Neural progenitor cell (in vitro differentiated cells): ENCODE results near the gene UNC80. TPM values are rescaled to one million over a fixed set of nuclear protein-coding genes. Genes with fewer than 3 reads are reported as not detected.

Source experiments
- DNase-seq: peaks from one replicate; pipeline ENCODE4 v3.0.0-alpha.2; 2016; ENCODE audit warnings: low spot score
- H2AFZ ChIP-seq: fragments of 200-600 bp; sonication (generic); replicated peaks from 2 replicates; pipeline ENCODE4 v1.6.1; 2016; ENCODE audit warnings: antibody characterized with exemption
- H3F3A ChIP-seq: fragments of 200-600 bp; sonication (generic); 2 replicates; pipeline ENCODE4 v1.6.1; 2016; ENCODE audit warnings: antibody characterized with exemption, low read depth
- H3K27ac ChIP-seq: fragments of 200-600 bp; sonication (generic); 2 replicates; pipeline ENCODE4 v1.5.1; 2016; ENCODE audit warnings: mild to moderate bottlenecking
- H3K27me3 ChIP-seq: fragments of 200-600 bp; sonication (generic); 2 replicates; pipeline ENCODE4 v1.6.1; 2016; ENCODE audit warnings: mild to moderate bottlenecking, moderate library complexity
- H3K36me3 ChIP-seq: fragments of 200-600 bp; sonication (generic); 2 replicates; pipeline ENCODE4 v1.5.1; 2016
- H3K4me1 ChIP-seq: fragments of 200-600 bp; sonication (generic); 2 replicates; pipeline ENCODE4 v1.6.1; 2016; ENCODE audit warnings: mixed run types
- H3K4me2 ChIP-seq: fragments of 200-600 bp; sonication (generic); 2 replicates; pipeline ENCODE4 v1.6.1; 2016
- H3K4me3 ChIP-seq: fragments of 200-600 bp; sonication (generic); 2 replicates; pipeline ENCODE4 v1.5.1; 2016
- H3K79me2 ChIP-seq: fragments of 200-600 bp; sonication (generic); 2 replicates; pipeline ENCODE4 v1.6.1; 2016; ENCODE audit warnings: low read depth
- H3K9ac ChIP-seq: fragments of 200-600 bp; sonication (generic); 2 replicates; pipeline ENCODE4 v1.6.1; 2016
- H3K9me3 ChIP-seq: fragments of 200-600 bp; sonication (generic); 2 replicates; pipeline ENCODE4 v1.5.1; 2016; ENCODE audit warnings: low read depth
- H4K20me1 ChIP-seq: fragments of 200-600 bp; sonication (generic); 2 replicates; pipeline ENCODE4 v1.6.1; 2016; ENCODE audit warnings: low read depth
- H3K27ac Mint-ChIP-seq: 3 replicates; pipeline ENCODE4 v1.8.0; 2021; ENCODE audit warnings: mixed read lengths
- H3K27me3 Mint-ChIP-seq: 2 replicates; pipeline ENCODE4 v1.8.0; 2022; ENCODE audit warnings: low read depth, mild to moderate bottlenecking, inconsistent platforms, moderate library complexity, mixed read lengths; ENCODE audit not compliant: insufficient read depth
- H3K36me3 Mint-ChIP-seq: 3 replicates; pipeline ENCODE4 v1.8.0; 2021; ENCODE audit warnings: mixed read lengths
- H3K4me1 Mint-ChIP-seq: 3 replicates; pipeline ENCODE4 v1.8.0; 2021; ENCODE audit warnings: mixed read lengths
- H3K4me3 Mint-ChIP-seq: 3 replicates; pipeline ENCODE4 v1.8.0; 2021; ENCODE audit warnings: mild to moderate bottlenecking, moderate library complexity, mixed read lengths
- H3K9me3 Mint-ChIP-seq: 3 replicates; pipeline ENCODE4 v1.8.0; 2020; ENCODE audit warnings: mixed read lengths
- EZH2 ChIP-seq: fragments of 200-600 bp; sonication (generic); IDR thresholded peaks from 2 replicates; pipeline ENCODE4 v1.6.1; 2017; ENCODE audit warnings: antibody characterized with exemption, mild to moderate bottlenecking, moderate library complexity
- EZH2phosphoT487 ChIP-seq: fragments of 200-600 bp; sonication (generic); IDR thresholded peaks from 2 replicates; pipeline ENCODE4 v1.6.1; 2017; ENCODE audit warnings: antibody characterized with exemption
- total RNA-seq: library from RNA; depleted of rRNA; stranded (reverse); fragments of >200 nt; gene quantifications from 2 replicates; pipeline ENCODE4 v1.2.3, GENCODE V29; 2015; ENCODE audit warnings: low replicate concordance
- TF ChIP-seq, protein P1 (sequence below): fragments of 200-600 bp; sonication (generic); IDR thresholded peaks from 2 replicates; pipeline ENCODE4 v1.5.1; 2017; ENCODE audit warnings: antibody characterized with exemption, mild to moderate bottlenecking

Gene UNC80
- total RNA-seq, 1 donor from 2014 or later = 1.9 TPM

DNA sequence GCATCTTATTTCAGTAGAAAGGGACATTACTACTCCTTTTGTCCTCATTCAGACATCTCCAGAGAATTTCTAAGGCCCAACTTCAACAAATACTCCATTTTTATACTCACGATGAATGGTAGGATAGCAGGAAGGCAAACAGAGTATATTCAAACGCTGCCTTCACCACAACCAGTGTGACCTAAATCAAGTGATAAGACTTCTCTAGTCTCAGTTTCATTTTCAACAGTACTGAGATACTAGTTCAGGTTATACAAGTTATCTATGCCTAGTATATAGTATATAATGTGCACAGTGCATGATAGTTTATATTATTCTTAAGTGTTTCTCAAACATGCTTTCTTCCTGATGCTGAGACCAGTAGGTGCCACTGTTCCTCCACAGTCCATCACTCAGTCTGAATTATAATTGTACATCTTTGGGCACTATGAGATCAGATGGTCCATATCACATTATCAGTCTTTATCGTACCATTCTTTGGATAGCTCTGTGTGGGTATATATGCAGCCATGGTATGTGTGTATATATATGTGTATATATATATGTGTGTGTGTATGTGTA lies 164.6 kb downstream of the UNC80 start:
- no peaks in the 10 kb centered on the region for H3K36me3 ChIP-seq
- Mint-ChIP-seq H3K4me1 (peaks cover 18% of the 10 kb centered on the region), H3K27me3 (peaks cover 2% of the 10 kb centered on the region), H3K27ac (no peak overlapping the region), H3K36me3 (peaks cover 7% of the 10 kb centered on the region), H3K4me3 (no peak overlapping the region), H3K9me3 (peaks cover 4% of the 10 kb centered on the region)
- H3F3A ChIP-seq = no peaks in the 10 kb centered on the region
- H2AFZ ChIP-seq = no peak overlapping the region
- no peaks in the 10 kb centered on the region for H3K27me3 ChIP-seq
- DNase-seq = no peak
- no peak overlapping the region for H3K27ac ChIP-seq
- H3K9ac ChIP-seq = no peak overlapping the region
- H4K20me1 ChIP-seq = no peaks in the 10 kb centered on the region
- H3K79me2 ChIP-seq = no peaks in the 10 kb centered on the region
- TF ChIP-seq EZH2 = no peak
- no peak for TF ChIP-seq EZH2phosphoT487
- TF ChIP-seq, protein P1, sequence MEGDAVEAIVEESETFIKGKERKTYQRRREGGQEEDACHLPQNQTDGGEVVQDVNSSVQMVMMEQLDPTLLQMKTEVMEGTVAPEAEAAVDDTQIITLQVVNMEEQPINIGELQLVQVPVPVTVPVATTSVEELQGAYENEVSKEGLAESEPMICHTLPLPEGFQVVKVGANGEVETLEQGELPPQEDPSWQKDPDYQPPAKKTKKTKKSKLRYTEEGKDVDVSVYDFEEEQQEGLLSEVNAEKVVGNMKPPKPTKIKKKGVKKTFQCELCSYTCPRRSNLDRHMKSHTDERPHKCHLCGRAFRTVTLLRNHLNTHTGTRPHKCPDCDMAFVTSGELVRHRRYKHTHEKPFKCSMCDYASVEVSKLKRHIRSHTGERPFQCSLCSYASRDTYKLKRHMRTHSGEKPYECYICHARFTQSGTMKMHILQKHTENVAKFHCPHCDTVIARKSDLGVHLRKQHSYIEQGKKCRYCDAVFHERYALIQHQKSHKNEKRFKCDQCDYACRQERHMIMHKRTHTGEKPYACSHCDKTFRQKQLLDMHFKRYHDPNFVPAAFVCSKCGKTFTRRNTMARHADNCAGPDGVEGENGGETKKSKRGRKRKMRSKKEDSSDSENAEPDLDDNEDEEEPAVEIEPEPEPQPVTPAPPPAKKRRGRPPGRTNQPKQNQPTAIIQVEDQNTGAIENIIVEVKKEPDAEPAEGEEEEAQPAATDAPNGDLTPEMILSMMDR = peak; percentile 20
- H3K4me3 ChIP-seq = no peak overlapping the region
- no peak overlapping the region for H3K4me2 ChIP-seq
- H3K4me1 ChIP-seq = peaks cover 4% of the 10 kb centered on the region
- no peaks in the 10 kb centered on the region for H3K9me3 ChIP-seq

DNA sequence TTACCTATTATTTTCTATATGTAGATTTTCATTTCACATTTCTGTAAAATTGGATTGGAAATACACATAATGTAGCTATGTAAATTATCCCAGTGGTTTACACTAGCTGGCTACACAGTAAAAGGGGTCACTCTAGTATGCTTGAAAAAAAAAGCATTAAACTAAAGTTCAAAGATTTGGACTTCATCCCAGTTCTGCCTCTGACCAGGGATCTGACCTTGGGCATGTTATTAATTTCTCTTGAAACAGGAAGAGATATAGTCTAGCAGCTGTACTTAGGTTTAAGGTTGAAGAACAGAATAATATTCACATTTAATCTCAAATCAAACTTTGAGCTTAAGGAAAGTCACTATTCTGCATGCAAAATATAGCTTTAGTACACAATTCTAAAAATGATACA lies 166.3 kb downstream of the UNC80 start:
- no peaks in the 10 kb centered on the region for H3K79me2 ChIP-seq
- Mint-ChIP-seq H3K27me3 (peaks cover 2% of the 10 kb centered on the region), H3K9me3 (peaks cover 9% of the 10 kb centered on the region), H3K4me1 (peaks cover 22% of the 10 kb centered on the region), H3K4me3 (no peak overlapping the region), H3K36me3 (peaks cover 15% of the 10 kb centered on the region), H3K27ac (no peak overlapping the region)
- H3F3A ChIP-seq = no peaks in the 10 kb centered on the region
- no peaks in the 10 kb centered on the region for H3K9me3 ChIP-seq
- H3K4me2 ChIP-seq = no peak overlapping the region
- H2AFZ ChIP-seq = no peak overlapping the region
- no peak for DNase-seq
- H4K20me1 ChIP-seq = no peaks in the 10 kb centered on the region
- peaks cover 4% of the 10 kb centered on the region for H3K4me1 ChIP-seq
- TF ChIP-seq EZH2 = no peak
- no peak for TF ChIP-seq EZH2phosphoT487
- TF ChIP-seq, protein P1 = no peak
- H3K27ac ChIP-seq = no peak overlapping the region
- H3K27me3 ChIP-seq = no peaks in the 10 kb centered on the region
- H3K4me3 ChIP-seq = no peak overlapping the region
- no peaks in the 10 kb centered on the region for H3K36me3 ChIP-seq
- H3K9ac ChIP-seq = no peak overlapping the region

DNA sequence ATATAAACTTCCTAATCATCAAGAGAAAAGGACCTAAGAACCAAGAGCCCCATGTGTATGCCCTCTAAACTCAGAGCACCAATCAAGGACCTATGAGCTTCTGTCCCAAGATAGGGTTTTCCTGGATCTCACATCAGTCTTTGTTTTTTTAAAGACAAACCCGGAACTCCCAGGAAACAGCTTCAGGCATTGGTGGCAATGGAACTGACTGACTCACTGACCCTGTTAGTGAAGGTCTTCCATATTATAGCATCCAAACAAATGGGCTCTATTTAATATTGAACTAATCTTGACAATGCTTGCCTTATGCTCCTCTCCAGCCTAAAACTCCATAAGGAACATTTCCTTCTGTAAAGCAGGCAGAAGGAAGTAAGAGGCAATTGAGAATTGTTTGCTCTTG lies 167.3 kb downstream of the UNC80 start:
- Histone ChIP-seq H3K79me2 (no peaks in the 10 kb centered on the region), H2AFZ (peak overlapping the region; percentile 37), H3K9me3 (no peaks in the 10 kb centered on the region), H3K4me2 (no peak overlapping the region), H3K27ac (no peak overlapping the region), H3K9ac (no peak overlapping the region), H3K4me3 (no peak overlapping the region), H3K27me3 (no peaks in the 10 kb centered on the region), H3F3A (no peaks in the 10 kb centered on the region), H3K36me3 (no peaks in the 10 kb centered on the region), H3K4me1 (no peaks in the 10 kb centered on the region), H4K20me1 (no peaks in the 10 kb centered on the region)
- Mint-ChIP-seq H3K9me3 (peaks cover 9% of the 10 kb centered on the region), H3K4me1 (peaks cover 21% of the 10 kb centered on the region), H3K27me3 (peaks cover 2% of the 10 kb centered on the region), H3K4me3 (no peak overlapping the region), H3K36me3 (peaks cover 15% of the 10 kb centered on the region), H3K27ac (no peak overlapping the region)
- TF ChIP-seq EZH2phosphoT487 (no peak), EZH2 (no peak)
- TF ChIP-seq, protein P1 = no peak
- DNase-seq = no peak
